Testis (tissue), 3 donors: ENCODE results near the gene UCN. TPM values are rescaled to one million over a fixed set of nuclear protein-coding genes. Genes with fewer than 3 reads are reported as not detected.

ENCODE experiments used
- DNase-seq: peaks from one replicate; pipeline ENCODE4 v3.0.0-alpha.2; 2019
- H3K27ac ChIP-seq, 2 donors: fragments of 200-600 bp; sonication (generic); one replicate each; pipeline ENCODE4 v1.5.1; 2019
- H3K27me3 ChIP-seq: fragments of 200-600 bp; sonication (generic); one replicate; pipeline ENCODE4 v1.5.1; 2019
- H3K36me3 ChIP-seq: fragments of 200-600 bp; sonication (generic); one replicate; pipeline ENCODE4 v1.5.1; 2017; ENCODE audit warnings: low read depth; ENCODE audit errors: missing control alignments
- H3K4me1 ChIP-seq: fragments of 200-600 bp; sonication (generic); one replicate; pipeline ENCODE4 v1.5.1; 2019
- H3K4me3 ChIP-seq, 2 donors: fragments of 200-600 bp; sonication (generic); one replicate each; pipeline ENCODE4 v1.5.1; 2017 to 2019
- H3K9me3 ChIP-seq: fragments of 200-600 bp; sonication (generic); one replicate; pipeline ENCODE4 v1.5.1; 2017
- CTCF ChIP-seq, 3 experiments: fragments of 450-650 bp in 2 of 3; fragments of 200-600 bp in 1 of 3; sonication (generic) in 1 of 3; IDR thresholded peaks; one replicate each; pipeline ENCODE4 v1.5.1; 2016 to 2019; ENCODE audit warnings: antibody characterized with exemption in 3 of 3, mild to moderate bottlenecking in 2 of 3, moderate library complexity in 1 of 3
- POLR2A ChIP-seq: fragments of 450-650 bp; IDR thresholded peaks from one replicate; pipeline ENCODE4 v1.6.1; 2017; ENCODE audit warnings: antibody characterized with exemption, mild to moderate bottlenecking, moderate library complexity
- WGBS, 2 donors: methylation state at CpG; one replicate each; pipeline ENCODE4 v1.1.5; 2018; 5-methylcytosine and 5-hydroxymethylcytosine counted together
- intact Hi-C: fragments of 100-400 bp; cut with DNase I; formaldehyde crosslinking; loops from one replicate; pipeline ENCODE4 v1.15.1; 2023; ENCODE audit warnings: low total_unique reads
- polyA plus RNA-seq: library from polyadenylated mRNA; stranded (reverse); fragments of 350-450 nt; fragmentation: Illumina TruSeq; extraction: RNeasy Lipid Tissue Mini Kit (QIAGEN cat#74804); gene quantifications from one replicate; pipeline ENCODE4 v1.2.3, GENCODE V29; 2014; ENCODE audit warnings: low read depth, low replicate concordance; ENCODE audit not compliant: insufficient read depth
- total RNA-seq, 2 donors: library from RNA; depleted of rRNA; stranded (reverse); fragments of >200 nt; gene quantifications; one replicate each; pipeline ENCODE4 v1.2.3, GENCODE V29; 2016

The UCN gene
- total and polyA plus RNA-seq, 3 donors from 2014 or later, result 0.75 to 18.8 (median 16.2) TPM

GRCh38 chr2:27315122-27315521 is 6.9 kb upstream of the UCN start:
- Histone ChIP-seq H3K4me3 (no peak overlapping the region), H3K36me3 (peaks cover 1% of the 10 kb centered on the region), H3K9me3 (no peaks in the 10 kb centered on the region), H3K4me1 (no peaks in the 10 kb centered on the region), H3K27ac (no peak overlapping the region), H3K27me3 (no peaks in the 10 kb centered on the region)
- DNase-seq, result no peak
- intact Hi-C loops, result no loop called here
- WGBS, 2 donors, result 80 to 84% methylated on average over 8 of the region's 8 CpGs
- no peak for TF ChIP-seq POLR2A
- TF ChIP-seq CTCF (IDR thresholded peaks at IDR 0.05), result no peak

GRCh38 chr2:27314709-27315108 is 6.5 kb upstream of the UCN start:
- Histone ChIP-seq H3K4me3 (no peak overlapping the region), H3K9me3 (no peaks in the 10 kb centered on the region), H3K27ac (no peak overlapping the region), H3K36me3 (peaks cover 3% of the 10 kb centered on the region), H3K27me3 (no peaks in the 10 kb centered on the region), H3K4me1 (no peaks in the 10 kb centered on the region)
- intact Hi-C loops, result no loop called here
- no peak for TF ChIP-seq POLR2A
- TF ChIP-seq CTCF (IDR thresholded peaks at IDR 0.05), result no peak
- DNase-seq, result no peak
- WGBS, 2 donors, result 92 to 96% methylated on average over 3 to 6 of the region's 9 CpGs

DNA sequence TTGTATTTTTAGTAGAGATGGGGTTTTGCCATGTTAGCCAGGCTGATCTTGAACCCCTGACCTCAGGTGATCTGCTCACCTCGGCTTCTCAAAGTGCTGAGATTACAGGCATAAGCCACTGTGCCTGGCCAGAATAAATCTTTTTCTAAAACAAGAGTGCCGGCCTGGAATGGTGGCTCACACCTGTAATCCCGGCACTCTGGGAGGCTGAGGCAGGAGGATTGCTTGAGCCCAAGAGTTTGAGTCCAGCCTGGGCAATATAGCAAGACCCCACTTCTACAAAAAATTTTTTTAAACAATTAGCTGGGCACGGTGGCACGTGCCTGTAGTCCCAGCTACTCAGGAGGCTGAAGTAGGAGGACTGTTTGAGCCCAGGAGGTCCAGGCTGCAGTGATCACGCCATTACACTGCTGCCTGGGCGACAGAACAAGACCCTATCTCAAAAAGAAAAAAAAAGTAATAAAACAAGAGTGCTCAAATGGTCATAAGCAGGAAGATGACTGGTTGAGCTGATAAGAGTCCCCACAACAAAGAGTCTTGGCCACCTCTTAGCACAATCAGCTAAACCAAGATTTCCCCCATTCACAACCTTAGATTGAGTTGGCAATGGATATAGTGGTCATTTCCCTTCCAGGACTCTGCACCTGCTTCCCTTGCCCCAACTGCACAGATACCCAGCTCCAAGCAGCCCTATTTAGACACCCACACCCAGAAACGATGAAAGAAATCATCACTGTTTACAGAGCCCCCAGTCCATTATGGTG is 5.8 kb upstream of the UCN start:
- 92 to 96% methylated on average over 8 of the region's 8 CpGs for WGBS, 2 donors
- no peaks in the 10 kb centered on the region for H3K27me3 ChIP-seq
- TF ChIP-seq POLR2A (no peak), CTCF (IDR thresholded peaks at IDR 0.05) (no peak)
- DNase-seq, result no peak
- H3K4me3 ChIP-seq, result no peak overlapping the region
- peaks cover 3% of the 10 kb centered on the region for H3K36me3 ChIP-seq
- H3K9me3 ChIP-seq, result no peaks in the 10 kb centered on the region
- H3K27ac ChIP-seq, result no peak overlapping the region
- intact Hi-C loops, result no loop called here
- H3K4me1 ChIP-seq, result no peaks in the 10 kb centered on the region

DNA sequence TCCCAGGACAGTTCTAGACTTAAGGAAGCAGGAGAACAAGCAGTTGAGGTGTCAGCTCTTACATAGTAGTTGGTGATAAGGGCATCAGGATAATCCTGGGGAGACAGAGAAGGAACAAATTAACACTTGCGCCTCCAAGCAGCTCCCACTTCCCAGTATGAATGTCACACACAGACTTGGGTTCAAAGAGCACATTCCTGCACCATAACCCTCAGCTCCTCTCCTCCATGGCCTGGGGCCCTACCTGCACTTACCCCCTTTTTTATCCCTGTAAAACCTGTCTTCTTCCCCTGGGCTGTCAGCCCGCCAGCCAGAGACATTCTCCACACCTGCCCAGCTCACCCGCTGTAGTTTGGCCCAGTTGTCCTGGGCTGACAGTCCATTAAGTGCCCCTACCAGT is 3.9 kb upstream of the UCN start:
- no peak for DNase-seq
- Histone ChIP-seq H3K27me3 (no peaks in the 10 kb centered on the region), H3K27ac (no peak overlapping the region), H3K9me3 (no peaks in the 10 kb centered on the region), H3K36me3 (peaks cover 3% of the 10 kb centered on the region), H3K4me1 (no peaks in the 10 kb centered on the region), H3K4me3 (no peak overlapping the region)
- intact Hi-C loops, result no loop called here
- WGBS, 2 donors, result 94 to 97% methylated on average over 3 of the region's 3 CpGs
- TF ChIP-seq CTCF (IDR thresholded peaks at IDR 0.05), result no peak
- no peak for TF ChIP-seq POLR2A

DNA sequence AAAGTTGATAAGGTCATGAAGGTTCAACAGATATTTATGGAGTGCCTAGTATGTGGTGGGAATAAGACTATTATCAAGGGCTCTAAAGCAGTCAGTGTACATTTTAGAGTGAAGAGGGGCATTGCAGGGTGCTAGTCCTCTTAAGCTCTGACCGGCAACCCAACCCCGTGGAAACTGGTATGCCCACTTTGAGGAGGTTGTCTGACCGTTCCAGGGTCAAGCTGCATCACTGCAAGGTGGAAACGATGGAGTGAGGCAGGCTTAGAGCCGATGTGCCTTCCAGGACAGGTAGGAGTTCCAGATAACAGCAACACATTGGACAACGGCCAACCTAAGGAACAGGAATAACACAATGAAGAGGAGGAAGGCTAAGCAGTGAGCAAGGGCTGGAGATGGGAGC is 1.4 kb upstream of the UCN start:
- peaks cover 3% of the 10 kb centered on the region for H3K36me3 ChIP-seq
- H3K4me3 ChIP-seq, result no peak overlapping the region
- H3K27ac ChIP-seq, result no peak overlapping the region
- 81 to 83% methylated on average over 6 of the region's 6 CpGs for WGBS, 2 donors
- TF ChIP-seq CTCF (IDR thresholded peaks at IDR 0.05) (no peak), POLR2A (no peak)
- DNase-seq, result no peak
- no peaks in the 10 kb centered on the region for H3K27me3 ChIP-seq
- H3K9me3 ChIP-seq, result no peaks in the 10 kb centered on the region
- intact Hi-C loops, result loop anchor here (10.0 kb wide), 1 partner anchor 215 kb away; no protein-coding TSS in a partner anchor
- H3K4me1 ChIP-seq, result no peaks in the 10 kb centered on the region
